SK-N-SH (cell line): ENCODE results near the gene ELMO1. TPM values are rescaled to one million over a fixed set of nuclear protein-coding genes. Genes with fewer than 3 reads are reported as not detected.

Experiments used
- CTCF ChIA-PET: fragments of 300-600, 350-600 bp; formaldehyde crosslinking; extraction: SDS; loops from one replicate; lab custom pipeline; 2021; lab: Yijun Ruan, JAX
- POLR2A ChIA-PET: fragments of 350-600 bp; sonication (Branson Sonifier 250); formaldehyde crosslinking; extraction: SDS; loops from one replicate; lab custom pipeline; 2020; ENCODE audit warnings: antibody characterized with exemption, inconsistent platforms; lab: Yijun Ruan, JAX
- DNase-seq: peaks from one replicate; pipeline ENCODE4 v3.0.0; 2012
- H2AFZ ChIP-seq: fragments of 200-600 bp; sonication (generic); 2 replicates; pipeline ENCODE4 v1.8.1; 2016; ENCODE audit warnings: antibody characterized with exemption, mild to moderate bottlenecking, low read depth
- H3F3A ChIP-seq: fragments of 200-600 bp; sonication (generic); replicated peaks from 2 replicates; pipeline ENCODE3; 2016; ENCODE audit warnings: antibody characterized with exemption, mild to moderate bottlenecking; ENCODE audit not compliant: insufficient read depth
- H3K27ac ChIP-seq, 2 experiments: fragments of 200-500 bp in 1 of 2; fragments of 200-600 bp in 1 of 2; sonication (Bioruptor generic) in 1 of 2; sonication (generic), shearing (Covaris generic) in 1 of 2; 2 replicates each; pipeline versions ENCODE4 v1.5.1 to v1.6.1; 2014 to 2016; ENCODE audit warnings: low read depth in 2 of 2, inconsistent platforms in 1 of 2, low read length in 1 of 2, mild to moderate bottlenecking in 1 of 2, mixed read lengths in 1 of 2
- H3K27me3 ChIP-seq: fragments of 200-600 bp; sonication (generic), shearing (Covaris generic); 2 replicates; pipeline ENCODE4 v1.6.1; 2016; ENCODE audit warnings: mixed run types; ENCODE audit not compliant: insufficient read depth
- H3K36me3 ChIP-seq, 2 experiments: fragments of 200-500 bp in 1 of 2; fragments of 200-600 bp in 1 of 2; sonication (Bioruptor generic) in 1 of 2; sonication (generic) in 1 of 2; replicated peaks in 1 of 2; 2 replicates each; pipeline versions ENCODE3 to v1.5.1; 2014 to 2016; ENCODE audit warnings: low read length in 1 of 2, mild to moderate bottlenecking in 1 of 2; ENCODE audit not compliant: insufficient read depth in 2 of 2, control insufficient read depth in 1 of 2
- H3K4me1 ChIP-seq, 2 experiments: fragments of 200-500 bp in 1 of 2; fragments of 200-600 bp in 1 of 2; sonication (Bioruptor generic) in 1 of 2; sonication (generic), shearing (Covaris generic) in 1 of 2; 2 replicates each; pipeline versions ENCODE4 v1.5.1 to v1.6.1; 2014 to 2016; ENCODE audit warnings: low read depth in 1 of 2, low read length in 1 of 2, mixed run types in 1 of 2; ENCODE audit not compliant: insufficient read depth in 2 of 2, control insufficient read depth in 1 of 2
- H3K4me2 ChIP-seq: fragments of 200-600 bp; sonication (generic), shearing (Covaris generic); 2 replicates; pipeline ENCODE4 v1.6.1; 2017; ENCODE audit warnings: mixed run types
- H3K4me3 ChIP-seq, 2 experiments: fragments of 200-500 bp in 1 of 2; fragments of 200-600 bp in 1 of 2; sonication (Bioruptor generic) in 1 of 2; sonication (generic), shearing (Covaris generic) in 1 of 2; 2 replicates each; pipeline versions ENCODE4 v1.5.1 to v1.8.1; 2014 to 2016; ENCODE audit warnings: low read depth in 2 of 2, inconsistent platforms in 1 of 2, low read length in 1 of 2, mild to moderate bottlenecking in 1 of 2, mixed read lengths in 1 of 2, moderate library complexity in 1 of 2
- H3K79me2 ChIP-seq: fragments of 200-600 bp; sonication (generic); 2 replicates; pipeline ENCODE4 v1.8.1; 2017; ENCODE audit warnings: mild to moderate bottlenecking; ENCODE audit not compliant: insufficient read depth
- H3K9ac ChIP-seq: fragments of 200-600 bp; sonication (generic); 2 replicates; pipeline ENCODE4 v1.6.1; 2017; ENCODE audit warnings: mixed run types
- H3K9me2 ChIP-seq: fragments of 200-600 bp; sonication (generic); 2 replicates; pipeline ENCODE4 v1.6.1; 2017; ENCODE audit warnings: mixed run types
- H3K9me3 ChIP-seq: fragments of 200-600 bp; sonication (generic); 2 replicates; pipeline ENCODE4 v1.6.1; 2017; ENCODE audit warnings: mixed run types, mild to moderate bottlenecking, moderate library complexity
- H4K20me1 ChIP-seq: fragments of 200-600 bp; sonication (generic); 2 replicates; pipeline ENCODE4 v1.6.1; 2017; ENCODE audit warnings: mild to moderate bottlenecking, mixed run types; ENCODE audit not compliant: insufficient read depth
- FOSL2 ChIP-seq: IDR thresholded peaks from 2 replicates; pipeline ENCODE4 v1.4.0; 2012; ENCODE audit warnings: low read depth, mild to moderate bottlenecking, moderate library complexity, borderline replicate concordance
- MAX ChIP-seq: IDR thresholded peaks from 2 replicates; pipeline ENCODE4 v1.4.0; 2012; ENCODE audit warnings: low read depth
- NFIC ChIP-seq: IDR thresholded peaks from 2 replicates; pipeline ENCODE4 v1.4.0; 2012; ENCODE audit warnings: borderline replicate concordance
- PBX3 ChIP-seq: IDR thresholded peaks from 2 replicates; pipeline ENCODE4; 2012
- RAD21 ChIP-seq: IDR thresholded peaks from 2 replicates; pipeline ENCODE4 v1.6.1; 2012; ENCODE audit warnings: mild to moderate bottlenecking, low read length
- REST ChIP-seq: IDR thresholded peaks from 2 replicates; pipeline ENCODE4 v1.6.1; 2012; ENCODE audit warnings: mild to moderate bottlenecking, low read depth, low read length, moderate library complexity
- SMC3 ChIP-seq: IDR thresholded peaks from 2 replicates; pipeline ENCODE4 v1.6.1; 2012; ENCODE audit warnings: low read depth, low read length, improper control_type of control experiment
- WGBS: methylation state at CpG from one replicate; pipeline ENCODE4 v1.1.6; 2017; ENCODE audit warnings: low lambda C conversion rate; 5-methylcytosine and 5-hydroxymethylcytosine counted together
- polyA plus RNA-seq, 3 experiments: library from polyadenylated mRNA; depleted of rRNA; stranded (reverse); fragments of >200 nt; gene quantifications; 2 replicates each; pipeline ENCODE4 v1.2.3, GENCODE V29; 2012

ELMO1 gene
- polyA plus RNA-seq, 1 of the 3 experiments (the other 2 are of a cell fraction) = 0.64 TPM

GRCh38 chr7:37052705-37053104, 396.0 kb downstream of the ELMO1 start:
- Histone ChIP-seq H3K9ac (no peak overlapping the region), H3F3A (no peaks in the 10 kb centered on the region), H3K27ac (no peak overlapping the region)
- POLR2A ChIA-PET = no interaction called here
- TF ChIP-seq REST (peak; percentile 95), NFIC (no peak)
- TF ChIP-seq, all 33 proteins: peak for 1
- 31% methylated on average over 3 of the region's 3 CpGs for WGBS
- no peak overlapping the region for H3K4me3 ChIP-seq
- H3K27me3 ChIP-seq = no peaks in the 10 kb centered on the region
- H3K36me3 ChIP-seq = no peaks in the 10 kb centered on the region
- no peaks in the 10 kb centered on the region for H3K9me2 ChIP-seq
- no peaks in the 10 kb centered on the region for H3K79me2 ChIP-seq
- no peak overlapping the region for H3K4me2 ChIP-seq
- CTCF ChIA-PET = interaction anchor here (0.9 kb wide), 1 partner anchor 41 kb away, joined by 3 read pairs; no protein-coding TSS in a partner anchor
- peaks cover 0 to 7% of the 10 kb centered on the region in 2 experiments; a peak in 2 of 4 replicates for H3K4me1 ChIP-seq
- H3K9me3 ChIP-seq = no peaks in the 10 kb centered on the region
- H2AFZ ChIP-seq = no peak overlapping the region
- no peak for DNase-seq
- H4K20me1 ChIP-seq = no peaks in the 10 kb centered on the region

GRCh38 chr7:37050801-37051200, 397.9 kb downstream of the ELMO1 start:
- Histone ChIP-seq H3K27ac (no peak overlapping the region), H3K4me1 (peaks cover 0 to 7% of the 10 kb centered on the region in 2 experiments; a peak in 2 of 4 replicates), H3K9me3 (no peaks in the 10 kb centered on the region), H3K9ac (no peak overlapping the region), H3K9me2 (no peaks in the 10 kb centered on the region), H3K27me3 (0 out of 2 replicates have a peak, but pooled peaks cover 2% of the 10 kb centered on the region), H2AFZ (no peak overlapping the region), H3K4me3 (no peak overlapping the region), H3F3A (no peaks in the 10 kb centered on the region), H3K4me2 (no peak overlapping the region), H3K36me3 (no peaks in the 10 kb centered on the region), H3K79me2 (no peaks in the 10 kb centered on the region), H4K20me1 (no peaks in the 10 kb centered on the region)
- ChIA-PET CTCF (interaction anchor here (0.6 to 1.8 kb wide), 2 partner anchors 9 to 131 kb away, joined by 3 to 5 read pairs; no protein-coding TSS in a partner anchor), POLR2A (no interaction called here)
- WGBS = 5% methylated on average over 1 of the region's 1 CpG
- no peak for DNase-seq
- no peak for TF ChIP-seq REST
- TF ChIP-seq SMC3 = no peak
- TF ChIP-seq FOSL2 = no peak
- TF ChIP-seq RAD21 = no peak
- no peak for TF ChIP-seq PBX3
- no peak for TF ChIP-seq MAX
